K562 (cell line): ENCODE results near the gene ITGAL. TPM values are rescaled to one million over a fixed set of nuclear protein-coding genes. Genes with fewer than 3 reads are reported as not detected.

Experiments
- ADNP ChIP-seq: fragments of 200-800 bp; sonication (Bioruptor generic); IDR thresholded peaks from 2 replicates; pipeline ENCODE4 v1.6.1; 2016; ENCODE audit warnings: missing genetic modification characterization, missing compliant biosample characterization
- BDP1 ChIP-seq: IDR thresholded peaks from 3 replicates; pipeline ENCODE4 v1.6.1; 2011; ENCODE audit not compliant: insufficient read length, insufficient read depth
- CBX1 ChIP-seq: sonication (generic); IDR thresholded peaks from 2 replicates; pipeline ENCODE4 v1.6.1; 2016; ENCODE audit warnings: antibody characterized with exemption, low read depth, mild to moderate bottlenecking
- CTCFL ChIP-seq: IDR thresholded peaks from 2 replicates; pipeline ENCODE4 v1.6.1; 2011; ENCODE audit warnings: borderline replicate concordance, low read depth, mild to moderate bottlenecking, moderate library complexity, low read length; ENCODE audit not compliant: insufficient read depth, poor library complexity, severe bottlenecking
- FOXO4 ChIP-seq: fragments of 450-650 bp; formaldehyde crosslinking; IDR thresholded peaks from 2 replicates; pipeline ENCODE4 v1.4.0; 2020; ENCODE audit warnings: mild to moderate bottlenecking, moderate library complexity
- GABPB1 ChIP-seq: sonication (generic); formaldehyde crosslinking; IDR thresholded peaks from 2 replicates; pipeline ENCODE4 v1.8.0; 2022; ENCODE audit warnings: mild to moderate bottlenecking, missing genetic modification reagents
- GATA2 ChIP-seq: sonication (generic); formaldehyde crosslinking; IDR thresholded peaks from 2 replicates; pipeline ENCODE4 v1.4.0; 2020; ENCODE audit warnings: mild to moderate bottlenecking, missing genetic modification reagents
- GTF2B ChIP-seq: IDR thresholded peaks from 2 replicates; pipeline ENCODE4 v1.6.1; 2011; ENCODE audit not compliant: insufficient read length; ENCODE audit errors: extremely low read depth
- HNRNPLL ChIP-seq: fragments of 200-400 bp; formaldehyde crosslinking; IDR thresholded peaks from 2 replicates; pipeline ENCODE4 v1.6.1; 2017; ENCODE audit warnings: low read length, low read depth, mild to moderate bottlenecking; ENCODE audit not compliant: poor library complexity, severe bottlenecking
- IRF9 ChIP-seq: fragments of 450-650 bp; IDR thresholded peaks from 2 replicates; pipeline ENCODE4 v1.6.1; 2016; ENCODE audit warnings: missing biosample characterization, missing genetic modification characterization
- JUN ChIP-seq, 2 experiments: sonication (generic) in 1 of 2; formaldehyde crosslinking in 1 of 2; IDR thresholded peaks; 2 replicates each; pipeline versions ENCODE4 v1.6.1 to v1.8.0; 2012 to 2022; ENCODE audit warnings: borderline replicate concordance in 2 of 2, mild to moderate bottlenecking in 2 of 2, improper control_type of control experiment in 1 of 2, low read depth in 1 of 2, low read length in 1 of 2, missing genetic modification reagents in 1 of 2
- KLF1 ChIP-seq: fragments of 450-650 bp; IDR thresholded peaks from 2 replicates; pipeline ENCODE4 v1.6.1; 2016; ENCODE audit warnings: missing genetic modification characterization, missing compliant biosample characterization
- MTA1 ChIP-seq: fragments of 450-650 bp; IDR thresholded peaks from 2 replicates; pipeline ENCODE4 v1.6.1; 2017; ENCODE audit warnings: borderline replicate concordance
- MXD1 ChIP-seq: fragments of 250-450 bp; sonication (Bioruptor Pico); IDR thresholded peaks from 2 replicates; pipeline ENCODE4 v1.8.0; 2021; ENCODE audit warnings: borderline replicate concordance, mild to moderate bottlenecking, moderate library complexity; ENCODE audit not compliant: poor library complexity, severe bottlenecking
- NFRKB ChIP-seq: fragments of 450-650 bp; IDR thresholded peaks from 2 replicates; pipeline ENCODE4 v1.6.1; 2016; ENCODE audit warnings: low read depth
- NKRF ChIP-seq: fragments of 450-650 bp; IDR thresholded peaks from 2 replicates; pipeline ENCODE4 v1.6.1; 2016; ENCODE audit warnings: borderline replicate concordance
- RB1 ChIP-seq: fragments of 450-650 bp; IDR thresholded peaks from 2 replicates; pipeline ENCODE4 v1.6.1; 2017; ENCODE audit warnings: low read depth, mild to moderate bottlenecking
- TAF7 ChIP-seq: fragments of 450-650 bp; IDR thresholded peaks from 2 replicates; pipeline ENCODE4 v1.6.1; 2016; ENCODE audit warnings: missing genetic modification characterization, missing compliant biosample characterization
- XRCC5 ChIP-seq: fragments of 200-400 bp; formaldehyde crosslinking; IDR thresholded peaks from 2 replicates; pipeline ENCODE4 v1.6.1; 2017; ENCODE audit warnings: low read depth, mild to moderate bottlenecking, low read length
- polyA plus RNA-seq, 8 experiments: library from polyadenylated mRNA; depleted of rRNA in 4 of 8; stranded (reverse) in 5 of 8; unstranded in 3 of 8; fragments of >200 nt; fragmentation: Nextera tagmentation in 2 of 8; fragmentation: Illumina TruSeq in 1 of 8; extraction: Ambion mirVana in 2 of 8; extraction: Trizol in 1 of 8; gene quantifications; 2 replicates each; pipeline versions ENCODE4 v1.2.1 to v1.2.3, GENCODE V29; 2011 to 2014; ENCODE audit warnings: inconsistent platforms in 1 of 8, missing spikeins in 1 of 8
- total RNA-seq, 7 experiments: library from RNA; depleted of rRNA in 6 of 7; stranded (reverse); fragments of >200 nt in 6 of 7; fragmentation: Illumina TruSeq in 2 of 7; extraction: Trizol in 2 of 7; gene quantifications; 2 replicates each; pipeline versions ENCODE4 v1.2.1 to v1.2.3, GENCODE V29; 2011 to 2021; ENCODE audit warnings: low replicate concordance in 1 of 7

ITGAL gene
- total and polyA plus RNA-seq, 9 of the 15 experiments (the other 6 are each of a cell fraction or from before 2014, with no cell fraction given) = 0.01 to 0.53 TPM; not detected in 7

- TF ChIP-seq XRCC5 (no peak), ADNP (tag) (no peak), GTF2B (no peak), MTA1 (peak; percentile 83), NKRF (no peak), CTCFL (peak; percentile 36), GABPB1 (CRISPR knock-in tag) (peak; percentile 80), NFRKB (0 out of 2 replicates have a peak, but pooled peaks have one; percentile 76), CBX1 (no peak), HNRNPLL (peak; percentile 60), TAF7 (no peak), FOXO4 (CRISPR knock-in tag) (no peak), RB1 (peak; percentile 42; the same call in 1 of the 2 replicates), GATA2 (CRISPR knock-in tag) (no peak), IRF9 (tag) (no peak), JUN (IDR thresholded peaks at IDR 0.05; ENCODE audit: borderline replicate concordance, low read depth, low read length) (peak; percentile 35; the same call in 1 of the 2 replicates), JUN (CRISPR knock-in tag; IDR thresholded peaks at IDR 0.05; ENCODE audit: borderline replicate concordance) (no peak), BDP1 (no peak), KLF1 (tag) (0 out of 2 replicates have a peak, but pooled peaks have one; percentile 9), MXD1 (CRISPR knock-in tag) (no peak)
Observed at GRCh38 chr16:30534368-30535105, 62.0 kb downstream of the ITGAL start, which contains the start of gene ZNF747 (continued).
